Natural killer cell (primary cell): Measurements from ENCODE around the gene PYGL. TPM values are rescaled to one million over a fixed set of nuclear protein-coding genes. Genes with fewer than 3 reads are reported as not detected.
"Not testable (repeated sequence)": the region's sequence is repeated elsewhere in the genome, so short reads cannot be mapped to it uniquely, and the experiment has no call there.

Source experiments
- ATAC-seq, 3 donors: fragments of 150-1000 bp in 2 of 3; fragments of 200-7000 bp in 1 of 3; cut with Tn5 transposase; 1 replicate in 1 of 3; 2 replicates in 2 of 3; pipeline ENCODE4 v1.10.0; 2021; ENCODE audit warnings: mild to moderate bottlenecking in 2 of 3, moderate library complexity in 2 of 3
- DNase-seq, 2 donors: peaks; one replicate each; pipeline versions ENCODE4 v3.0.0 to v3.0.0-alpha.2; 2013 to 2021; ENCODE audit warnings: mixed read lengths in 1 of 2
- H3K27ac ChIP-seq: one replicate; pipeline ENCODE4 v1.5.1; 2013; ENCODE audit warnings: mild to moderate bottlenecking, low read length
- H3K27me3 ChIP-seq: one replicate; pipeline ENCODE4 v1.6.1; 2013; ENCODE audit warnings: low read length; ENCODE audit not compliant: control insufficient read depth, insufficient read depth
- H3K36me3 ChIP-seq: one replicate; pipeline ENCODE4 v1.6.1; 2013; ENCODE audit warnings: low read length; ENCODE audit not compliant: control insufficient read depth, insufficient read depth
- H3K4me1 ChIP-seq: one replicate; pipeline ENCODE4 v1.6.1; 2013; ENCODE audit warnings: low read length; ENCODE audit not compliant: control insufficient read depth, insufficient read depth
- H3K4me3 ChIP-seq: one replicate; pipeline ENCODE4 v1.5.1; 2013; ENCODE audit warnings: low read length
- H3K9me3 ChIP-seq: one replicate; pipeline ENCODE4 v1.6.1; 2013; ENCODE audit warnings: low read length; ENCODE audit not compliant: control insufficient read depth, insufficient read depth
- H3K27ac Mint-ChIP-seq, 2 donors: one replicate each; pipeline ENCODE4 v1.8.0; 2022; ENCODE audit warnings: mild to moderate bottlenecking in 2 of 2, mixed read lengths in 2 of 2, moderate library complexity in 1 of 2
- H3K27me3 Mint-ChIP-seq, 2 donors: one replicate each; pipeline ENCODE4 v1.8.0; 2022; ENCODE audit warnings: low read depth in 2 of 2, mixed read lengths in 2 of 2
- H3K36me3 Mint-ChIP-seq: one replicate; pipeline ENCODE4 v1.8.0; 2022; ENCODE audit warnings: mixed read lengths
- H3K4me1 Mint-ChIP-seq, 2 donors: one replicate each; pipeline ENCODE4 v1.8.0; 2022; ENCODE audit warnings: mixed read lengths in 2 of 2
- H3K4me3 Mint-ChIP-seq: one replicate; pipeline ENCODE4 v1.8.0; 2022; ENCODE audit warnings: mild to moderate bottlenecking, moderate library complexity, mixed read lengths
- H3K9me3 Mint-ChIP-seq, 2 donors: one replicate each; pipeline ENCODE4 v1.8.0; 2022; ENCODE audit warnings: mixed read lengths in 2 of 2
- CTCF ChIP-seq: fragments of 200-600 bp; IDR thresholded peaks from one replicate; pipeline ENCODE4 v1.8.0; 2022; ENCODE audit warnings: antibody characterized with exemption
- WGBS: methylation state at CpG from one replicate; pipeline ENCODE4 v1.1.7; 2013; ENCODE audit warnings: missing lambda C conversion rate; ENCODE audit not compliant: insufficient coverage; 5-methylcytosine and 5-hydroxymethylcytosine counted together
- intact Hi-C: fragments of 100-400 bp; cut with micrococcal nuclease; formaldehyde crosslinking; loops from one replicate; pipeline ENCODE4 v1.14.2; 2022
- total RNA-seq, 4 donors: library from RNA; stranded (reverse); fragments of 120-200 nt in 1 of 4; gene quantifications; one replicate each; pipeline versions ENCODE4 v1.2.3 to v1.2.4, GENCODE V29; 2013 to 2022

The PYGL gene
- total RNA-seq, 3 donors from 2014 or later (not counting 1 experiment from before 2014, with no cell fraction given), result 2.0 to 22.3 (median 3.2) TPM

- peaks cover 16% of the 10 kb centered on the region for H3K27me3 ChIP-seq
- H3K4me1 ChIP-seq, result peaks cover 18% of the 10 kb centered on the region
- no peaks in the 10 kb centered on the region for H3K9me3 ChIP-seq
- Mint-ChIP-seq H3K27ac (no peak overlapping the region), H3K9me3 (no peaks in the 10 kb centered on the region), H3K27me3 (peaks cover 16 to 28% of the 10 kb centered on the region in 2 donors), H3K4me3 (no peak overlapping the region), H3K4me1 (peaks cover 6 to 14% of the 10 kb centered on the region in 2 donors), H3K36me3 (no peaks in the 10 kb centered on the region)
- ATAC-seq, result no peak
- no peak overlapping the region for H3K27ac ChIP-seq
- no peak for DNase-seq
- no peak for TF ChIP-seq CTCF
- intact Hi-C loops, result no loop called here
- no peak overlapping the region for H3K4me3 ChIP-seq
- 100% methylated on average over 4 of the region's 5 CpGs for WGBS
- H3K36me3 ChIP-seq, result no peaks in the 10 kb centered on the region
Measured at GRCh38 chr14:50946234-50946935, 2.1 kb upstream of the PYGL start.

GRCh38 chr14:50944647-50945413, 547 bp upstream of the PYGL start:
- H3K27me3 ChIP-seq, result peaks cover 16% of the 10 kb centered on the region
- H3K4me3 Mint-ChIP-seq, result peak overlapping the region; percentile 89
- 7% methylated on average over 27 of the region's 29 CpGs for WGBS
- no peak overlapping the region for H3K27ac ChIP-seq
- H3K4me1 ChIP-seq, result peaks cover 18% of the 10 kb centered on the region
- peaks cover 6 to 14% of the 10 kb centered on the region in 2 donors for H3K4me1 Mint-ChIP-seq
- H3K9me3 Mint-ChIP-seq, result no peaks in the 10 kb centered on the region
- peak overlapping the region; percentile 45 for H3K4me3 ChIP-seq
- H3K27me3 Mint-ChIP-seq, result peaks cover 30 to 39% of the 10 kb centered on the region in 2 donors
- H3K27ac Mint-ChIP-seq, result no peak overlapping the region
- DNase-seq (peak in 1 of 2 donors; percentile 10), ATAC-seq (peak in 1 of 3 donors; percentile 12)
- no peaks in the 10 kb centered on the region for H3K9me3 ChIP-seq
- H3K36me3 Mint-ChIP-seq, result no peaks in the 10 kb centered on the region
- no peak for TF ChIP-seq CTCF
- intact Hi-C loops, result no loop called here
- no peaks in the 10 kb centered on the region for H3K36me3 ChIP-seq

GRCh38 chr14:50943261-50943942, 881 bp downstream of the PYGL start:
- 11% methylated on average over 26 of the region's 26 CpGs for WGBS
- no peak for ATAC-seq
- Mint-ChIP-seq H3K36me3 (no peaks in the 10 kb centered on the region), H3K27me3 (peaks cover 30 to 40% of the 10 kb centered on the region in 2 donors), H3K4me1 (peaks cover 6 to 14% of the 10 kb centered on the region in 2 donors), H3K9me3 (no peaks in the 10 kb centered on the region), H3K4me3 (peak overlapping the region; percentile 74), H3K27ac (no peak overlapping the region)
- Histone ChIP-seq H3K27ac (no peak overlapping the region), H3K36me3 (no peaks in the 10 kb centered on the region), H3K4me3 (peak overlapping the region; percentile 45), H3K27me3 (peaks cover 16% of the 10 kb centered on the region), H3K4me1 (peaks cover 18% of the 10 kb centered on the region), H3K9me3 (no peaks in the 10 kb centered on the region)
- TF ChIP-seq CTCF, result no peak
- intact Hi-C loops, result no loop called here
- no peak for DNase-seq

- H3K27ac Mint-ChIP-seq, intact Hi-C loops, H3K9me3 Mint-ChIP-seq, H3K36me3 Mint-ChIP-seq, H3K4me3 ChIP-seq, DNase-seq, H3K4me3 Mint-ChIP-seq, H3K27ac ChIP-seq, H3K36me3 ChIP-seq, H3K9me3 ChIP-seq, ATAC-seq: not testable (repeated sequence)
- H3K4me1 ChIP-seq, result peaks cover 18% of the 10 kb centered on the region
- 88% methylated on average over 8 of the region's 8 CpGs for WGBS
- Mint-ChIP-seq H3K4me1 (peaks cover 6 to 14% of the 10 kb centered on the region in 2 donors), H3K27me3 (peaks cover 30 to 36% of the 10 kb centered on the region in 2 donors)
- H3K27me3 ChIP-seq, result peaks cover 16% of the 10 kb centered on the region
Measured at GRCh38 chr14:50941638-50942037, 2.6 kb downstream of the PYGL start.
